ENCODE results near the gene SCT.

SCT gene

GRCh38 chr11:592918-593317 lies 34.1 kb downstream of the SCT start:
- TF ChIP-seq CTCF (IDR thresholded peaks at IDR 0.05; ENCODE audit: low read depth, low read length, missing control alignments): no peak
- DNase-seq (ENCODE audit: low read depth): no peak
- no peak overlapping the region for H3K4me3 ChIP-seq (ENCODE audit: low read depth, low read length)
- in situ Hi-C loops (cut with HindIII; ENCODE audit: low sequenced_read_pairs): no loop called here

GRCh38 chr11:592501-592900 lies 34.5 kb downstream of the SCT start:
- no peak for TF ChIP-seq CTCF (IDR thresholded peaks at IDR 0.05; ENCODE audit: low read depth, low read length, missing control alignments)
- in situ Hi-C loops (cut with HindIII; ENCODE audit: low sequenced_read_pairs): no loop called here
- no peak for DNase-seq (ENCODE audit: low read depth)
- no peak overlapping the region for H3K4me3 ChIP-seq (ENCODE audit: low read depth, low read length)

- no peak for DNase-seq (ENCODE audit: low read depth)
- in situ Hi-C loops (cut with HindIII; ENCODE audit: low sequenced_read_pairs): no loop called here
- no peak for TF ChIP-seq CTCF (IDR thresholded peaks at IDR 0.05; ENCODE audit: low read depth, low read length, missing control alignments)
Measured at GRCh38 chr11:590997-591396, 36.0 kb downstream of the SCT start.

GRCh38 chr11:589798-590197 lies 37.2 kb downstream of the SCT start:
- DNase-seq (ENCODE audit: low read depth): no peak
- H3K4me3 ChIP-seq (ENCODE audit: low read depth, low read length): no peak overlapping the region
- no peak for TF ChIP-seq CTCF (IDR thresholded peaks at IDR 0.05; ENCODE audit: low read depth, low read length, missing control alignments)
- in situ Hi-C loops (cut with HindIII; ENCODE audit: low sequenced_read_pairs): no loop called here

More at GRCh38 chr11:590997-591396, 36.0 kb downstream of the SCT start:
- no peak overlapping the region for H3K4me3 ChIP-seq (ENCODE audit: low read depth, low read length)

GRCh38 chr11:587978-588380 lies 39.0 kb downstream of the SCT start:
- no peak for DNase-seq (ENCODE audit: low read depth)
- in situ Hi-C loops (cut with HindIII; ENCODE audit: low sequenced_read_pairs): no loop called here
- no peak for TF ChIP-seq CTCF (IDR thresholded peaks at IDR 0.05; ENCODE audit: low read depth, low read length, missing control alignments)
- no peak overlapping the region for H3K4me3 ChIP-seq (ENCODE audit: low read depth, low read length)

GRCh38 chr11:587546-587945 lies 39.4 kb downstream of the SCT start:
- TF ChIP-seq CTCF (IDR thresholded peaks at IDR 0.05; ENCODE audit: low read depth, low read length, missing control alignments): no peak
- in situ Hi-C loops (cut with HindIII; ENCODE audit: low sequenced_read_pairs): no loop called here
- DNase-seq (ENCODE audit: low read depth): no peak
- H3K4me3 ChIP-seq (ENCODE audit: low read depth, low read length): no peak overlapping the region
